ENCODE data around the gene SRRT.

The SRRT gene

DNA sequence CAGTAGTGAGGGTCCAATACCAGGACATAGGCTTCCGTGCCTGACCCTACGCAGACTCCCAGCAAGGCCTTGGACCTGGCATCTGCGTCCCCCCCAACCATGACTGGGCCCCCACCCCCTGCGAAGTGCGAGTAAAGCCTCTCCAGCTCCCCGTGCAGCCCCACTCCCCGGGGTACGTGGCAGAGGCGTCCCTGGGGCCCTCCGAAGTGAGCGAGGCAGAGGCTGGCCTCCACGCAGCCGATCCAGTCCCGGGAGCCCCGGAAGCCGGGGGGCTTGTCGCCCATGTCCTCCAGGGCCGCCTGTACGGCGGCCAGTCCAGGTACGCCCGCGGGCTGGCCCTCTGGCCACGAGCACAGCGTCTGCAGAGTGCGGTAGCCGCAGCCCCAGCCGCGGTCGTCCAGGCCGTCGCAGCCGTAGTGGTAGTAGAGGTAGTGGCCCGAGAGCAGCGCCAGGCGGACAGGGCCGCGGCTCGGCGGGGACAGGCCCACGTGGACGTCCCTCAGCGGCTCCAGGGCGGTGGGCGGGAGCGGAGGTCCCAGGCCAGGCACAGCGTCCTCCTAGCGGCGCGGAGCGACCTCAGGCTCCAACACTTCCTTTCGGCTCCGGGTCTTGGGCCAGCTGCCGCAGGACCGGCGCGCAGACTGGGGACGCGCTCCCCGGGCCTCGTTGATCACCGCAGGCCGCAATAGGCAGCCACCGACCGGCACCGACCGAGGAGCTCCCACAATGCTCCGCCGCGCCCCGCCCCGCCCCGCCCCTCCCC lies 14.3 kb downstream of the SRRT start, which contains the start of gene UFSP1:
UFSP1 (minus strand) TSS at position 728 of the 763 bp plus-strand sequence; CDS start at position 284, 444 bp downstream.
- peak within 1 kb of the TSS; percentile 86 for H2AFZ ChIP-seq (ENCODE audit: low read length)
- no peaks in the 10 kb centered on the region for H3K9me3 ChIP-seq (ENCODE audit: insufficient read depth, low read depth, low read length)
- peaks cover 23% of the 10 kb centered on the region for H4K20me1 ChIP-seq (ENCODE audit: insufficient read depth, low read length, poor library complexity, severe bottlenecking)
- peaks cover 48% of the 10 kb centered on the region; the same call in 1 of the 2 replicates for H3K36me3 ChIP-seq (ENCODE audit: insufficient read depth, low read length)
- peaks cover 3% of the 10 kb centered on the region; the same call in 1 of the 2 replicates for H3K79me2 ChIP-seq (ENCODE audit: insufficient read depth, low read length)
- no peaks in the 10 kb centered on the region for H3K27me3 ChIP-seq (ENCODE audit: insufficient read depth, low read length, poor library complexity, severe bottlenecking)
- peaks cover 28% of the 10 kb centered on the region for H3K4me1 ChIP-seq (ENCODE audit: insufficient read depth, low read length, poor library complexity, severe bottlenecking)
- peak within 1 kb of the TSS; percentile 72 for H3K9ac ChIP-seq (ENCODE audit: low read depth, low read length, poor library complexity, severe bottlenecking)
- TF ChIP-seq, protein P1, sequence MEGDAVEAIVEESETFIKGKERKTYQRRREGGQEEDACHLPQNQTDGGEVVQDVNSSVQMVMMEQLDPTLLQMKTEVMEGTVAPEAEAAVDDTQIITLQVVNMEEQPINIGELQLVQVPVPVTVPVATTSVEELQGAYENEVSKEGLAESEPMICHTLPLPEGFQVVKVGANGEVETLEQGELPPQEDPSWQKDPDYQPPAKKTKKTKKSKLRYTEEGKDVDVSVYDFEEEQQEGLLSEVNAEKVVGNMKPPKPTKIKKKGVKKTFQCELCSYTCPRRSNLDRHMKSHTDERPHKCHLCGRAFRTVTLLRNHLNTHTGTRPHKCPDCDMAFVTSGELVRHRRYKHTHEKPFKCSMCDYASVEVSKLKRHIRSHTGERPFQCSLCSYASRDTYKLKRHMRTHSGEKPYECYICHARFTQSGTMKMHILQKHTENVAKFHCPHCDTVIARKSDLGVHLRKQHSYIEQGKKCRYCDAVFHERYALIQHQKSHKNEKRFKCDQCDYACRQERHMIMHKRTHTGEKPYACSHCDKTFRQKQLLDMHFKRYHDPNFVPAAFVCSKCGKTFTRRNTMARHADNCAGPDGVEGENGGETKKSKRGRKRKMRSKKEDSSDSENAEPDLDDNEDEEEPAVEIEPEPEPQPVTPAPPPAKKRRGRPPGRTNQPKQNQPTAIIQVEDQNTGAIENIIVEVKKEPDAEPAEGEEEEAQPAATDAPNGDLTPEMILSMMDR (conservative IDR thresholded peaks at IDR 0.05; ENCODE audit: low read length): no peak
- no peak for TF ChIP-seq EZH2phosphoT487 (IDR thresholded peaks at IDR 0.05; ENCODE audit: borderline replicate concordance)
- H3K4me2 ChIP-seq (ENCODE audit: low read depth, low read length, poor library complexity, severe bottlenecking): peak within 1 kb of the TSS; percentile 72
- no peaks in the 10 kb centered on the region for H3K9me2 ChIP-seq (replicated peaks; ENCODE audit: low read depth, low read length)
- H3F3A ChIP-seq (ENCODE audit: low read depth): 0 out of 2 replicates have a peak, but pooled peaks cover 5% of the 10 kb centered on the region
- H3K4me3 ChIP-seq (ENCODE audit: low read length, poor library complexity, severe bottlenecking): peak within 1 kb of the TSS; percentile 75

DNA sequence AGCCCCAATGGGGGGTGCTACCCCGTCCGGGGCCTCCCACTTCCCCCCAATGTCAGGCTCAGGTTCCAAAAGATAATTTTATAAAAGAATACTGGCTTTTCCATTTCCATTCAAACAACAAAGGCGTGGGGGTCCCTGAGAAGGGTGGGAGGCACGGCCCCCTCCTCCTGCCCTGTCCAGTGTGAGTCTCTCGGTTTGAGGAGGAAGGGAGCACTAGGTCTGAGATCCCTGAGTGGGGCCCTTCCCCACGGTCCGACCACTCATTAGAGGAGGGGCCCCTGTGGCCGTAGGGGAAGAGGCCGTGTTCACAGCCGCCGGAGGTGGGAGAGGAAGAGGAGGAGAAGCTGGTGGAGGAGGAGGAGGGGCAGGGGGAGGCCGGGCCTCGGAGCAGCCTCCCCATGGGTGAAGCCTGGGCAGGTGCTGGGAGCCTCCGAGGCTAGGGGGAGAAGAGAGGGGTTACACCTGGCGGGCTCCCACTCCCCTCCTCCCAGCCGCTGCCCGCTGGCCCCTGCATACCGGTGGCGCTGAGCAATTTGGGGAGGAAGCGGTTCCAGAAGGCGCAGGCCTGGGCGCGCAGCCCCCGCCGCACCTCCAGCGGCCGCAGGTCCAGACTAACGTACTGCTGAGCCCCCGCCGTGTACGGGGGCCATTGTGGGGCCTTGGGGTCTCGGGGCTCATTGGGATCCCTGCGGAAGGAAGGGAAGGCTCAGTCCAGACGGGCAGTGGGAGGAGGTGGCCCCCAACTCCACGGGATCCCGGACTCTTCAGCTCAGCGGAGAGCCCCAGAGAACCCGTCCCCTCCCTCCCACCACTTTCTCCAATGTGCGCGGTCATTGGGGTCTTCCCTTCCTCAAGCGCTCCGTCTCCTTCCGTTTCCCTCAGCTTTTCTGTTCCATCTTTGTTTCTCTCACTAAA lies 16.0 kb downstream of the SRRT start:
- peaks cover 3% of the 10 kb centered on the region; the same call in 1 of the 2 replicates for H3K79me2 ChIP-seq (ENCODE audit: insufficient read depth, low read length)
- peaks cover 28% of the 10 kb centered on the region for H3K4me1 ChIP-seq (ENCODE audit: insufficient read depth, low read length, poor library complexity, severe bottlenecking)
- no peaks in the 10 kb centered on the region for H3K27me3 ChIP-seq (ENCODE audit: insufficient read depth, low read length, poor library complexity, severe bottlenecking)
- H3K9me3 ChIP-seq (ENCODE audit: insufficient read depth, low read depth, low read length): no peaks in the 10 kb centered on the region
- peaks cover 30% of the 10 kb centered on the region; the same call in 1 of the 2 replicates for H3K36me3 ChIP-seq (ENCODE audit: insufficient read depth, low read length)
- TF ChIP-seq EZH2phosphoT487 (IDR thresholded peaks at IDR 0.05; ENCODE audit: borderline replicate concordance): no peak
- TF ChIP-seq, protein P1 (conservative IDR thresholded peaks at IDR 0.05; ENCODE audit: low read length): no peak
- H4K20me1 ChIP-seq (ENCODE audit: insufficient read depth, low read length, poor library complexity, severe bottlenecking): peaks cover 12% of the 10 kb centered on the region
- no peak overlapping the region for H2AFZ ChIP-seq (ENCODE audit: low read length)
- 0 out of 2 replicates have a peak, but pooled peaks cover 5% of the 10 kb centered on the region for H3F3A ChIP-seq (ENCODE audit: low read depth)
- no peak overlapping the region for H3K9ac ChIP-seq (ENCODE audit: low read depth, low read length, poor library complexity, severe bottlenecking)
- H3K4me3 ChIP-seq (ENCODE audit: low read length, poor library complexity, severe bottlenecking): peak overlapping the region; percentile 75
- H3K4me2 ChIP-seq (ENCODE audit: low read depth, low read length, poor library complexity, severe bottlenecking): peak overlapping the region; percentile 72
- no peaks in the 10 kb centered on the region for H3K9me2 ChIP-seq (replicated peaks; ENCODE audit: low read depth, low read length)

- Histone ChIP-seq H3K9me3 (ENCODE audit: insufficient read depth, low read depth, low read length) (no peaks in the 10 kb centered on the region), H3K36me3 (ENCODE audit: insufficient read depth, low read length) (peaks cover 22% of the 10 kb centered on the region; the same call in 1 of the 2 replicates), H3K4me3 (ENCODE audit: low read length, poor library complexity, severe bottlenecking) (no peak overlapping the region), H2AFZ (ENCODE audit: low read length) (no peak overlapping the region), H4K20me1 (ENCODE audit: insufficient read depth, low read length, poor library complexity, severe bottlenecking) (peaks cover 8% of the 10 kb centered on the region), H3K4me1 (ENCODE audit: insufficient read depth, low read length, poor library complexity, severe bottlenecking) (peaks cover 28% of the 10 kb centered on the region), H3K9ac (ENCODE audit: low read depth, low read length, poor library complexity, severe bottlenecking) (no peak overlapping the region), H3F3A (ENCODE audit: low read depth) (0 out of 2 replicates have a peak, but pooled peaks cover 5% of the 10 kb centered on the region), H3K9me2 (replicated peaks; ENCODE audit: low read depth, low read length) (no peaks in the 10 kb centered on the region), H3K4me2 (ENCODE audit: low read depth, low read length, poor library complexity, severe bottlenecking) (no peak overlapping the region), H3K79me2 (ENCODE audit: insufficient read depth, low read length) (peaks cover 3% of the 10 kb centered on the region; the same call in 1 of the 2 replicates), H3K27me3 (ENCODE audit: insufficient read depth, low read length, poor library complexity, severe bottlenecking) (no peaks in the 10 kb centered on the region)
- TF ChIP-seq, protein P1 (conservative IDR thresholded peaks at IDR 0.05; ENCODE audit: low read length): no peak
- no peak for TF ChIP-seq EZH2phosphoT487 (IDR thresholded peaks at IDR 0.05; ENCODE audit: borderline replicate concordance)
These were observed 16.8 kb downstream of the SRRT start for GRCh38 chr7:100891568-100892247.

Measured in Loucy (cell line).